Keratinocyte (primary cell): ENCODE measurements around the gene REV1. TPM values are rescaled to one million over a fixed set of nuclear protein-coding genes. Genes with fewer than 3 reads are reported as not detected.

ENCODE experiments used
- DNase-seq: peaks from one replicate; pipeline ENCODE4 v3.0.0-alpha.2; 2011; ENCODE audit warnings: low read depth, missing footprints, low spot score
- FAIRE-seq: peaks from 2 replicates; lab custom pipeline; 2011; peaks lifted over from hg19 to GRCh38; lab: Jason Lieb, UNC
- H2AFZ ChIP-seq: 2 replicates; pipeline ENCODE4 v1.6.0; 2012; ENCODE audit warnings: low read length, control low read depth, inconsistent platforms; ENCODE audit not compliant: control insufficient read depth
- H3K27ac ChIP-seq: 2 replicates; pipeline ENCODE4 v1.5.1; 2011; ENCODE audit warnings: low read length; ENCODE audit not compliant: control insufficient read depth, insufficient read depth
- H3K27me3 ChIP-seq: 3 replicates; pipeline ENCODE4 v1.6.0; 2011; ENCODE audit warnings: low read length; ENCODE audit not compliant: control insufficient read depth, insufficient read depth; ENCODE audit errors: extremely low read depth
- H3K36me3 ChIP-seq, 2 experiments: 2 replicates in 1 of 2; 3 replicates in 1 of 2; pipeline ENCODE4 v1.5.1; 2011; ENCODE audit warnings: low read length in 2 of 2, mild to moderate bottlenecking in 1 of 2; ENCODE audit not compliant: control insufficient read depth in 2 of 2, insufficient read depth in 2 of 2; ENCODE audit errors: extremely low read depth in 1 of 2
- H3K4me1 ChIP-seq: 3 replicates; pipeline ENCODE4 v1.5.1; 2011; ENCODE audit warnings: low read length; ENCODE audit not compliant: control insufficient read depth, insufficient read depth; ENCODE audit errors: extremely low read depth
- H3K4me2 ChIP-seq: 3 replicates; pipeline ENCODE4 v1.6.0; 2011; ENCODE audit warnings: low read depth, low read length; ENCODE audit not compliant: control insufficient read depth, insufficient read depth; ENCODE audit errors: extremely low read depth
- H3K4me3 ChIP-seq, 3 experiments: fragments of 200-600 bp in 1 of 3; sonication (generic) in 1 of 3; 2 replicates in 2 of 3; 3 replicates in 1 of 3; pipeline ENCODE4 v1.5.1; 2011 to 2016; ENCODE audit warnings: low read length in 3 of 3, mild to moderate bottlenecking in 3 of 3, control low read depth in 2 of 3, inconsistent platforms in 1 of 3, low read depth in 1 of 3, mixed read lengths in 1 of 3, mixed run types in 1 of 3, moderate library complexity in 1 of 3; ENCODE audit not compliant: control insufficient read depth in 2 of 3, insufficient read depth in 2 of 3; ENCODE audit errors: extremely low read depth in 1 of 3
- H3K79me2 ChIP-seq: 2 replicates; pipeline ENCODE4 v1.6.0; 2012; ENCODE audit warnings: low read length; ENCODE audit not compliant: control insufficient read depth, insufficient read depth
- H3K9ac ChIP-seq: 3 replicates; pipeline ENCODE4 v1.6.0; 2011; ENCODE audit warnings: low read length; ENCODE audit not compliant: control insufficient read depth, insufficient read depth; ENCODE audit errors: extremely low read depth
- H3K9me1 ChIP-seq: 3 replicates; pipeline ENCODE4 v1.6.0; 2011; ENCODE audit warnings: low read length; ENCODE audit not compliant: control insufficient read depth, insufficient read depth; ENCODE audit errors: extremely low read depth
- H3K9me3 ChIP-seq: 2 replicates; pipeline ENCODE4 v1.5.1; 2012; ENCODE audit warnings: low read depth, low read length; ENCODE audit not compliant: control insufficient read depth
- H4K20me1 ChIP-seq: 3 replicates; pipeline ENCODE4 v1.6.0; 2011; ENCODE audit warnings: low read length; ENCODE audit not compliant: control insufficient read depth, insufficient read depth; ENCODE audit errors: extremely low read depth
- EZH2 ChIP-seq: IDR thresholded peaks from one replicate; pipeline ENCODE4 v1.6.1; 2012; ENCODE audit warnings: inconsistent platforms, mild to moderate bottlenecking, low read length, moderate library complexity
- dilution Hi-C: fragments of 300-500 bp; cut with MboI; formaldehyde crosslinking; loops from one replicate; pipeline ENCODE4 v1.7.0; 2020; ENCODE audit warnings: low sequenced_read_pairs; ENCODE audit not compliant: extremely low pct_ligation_motif_present
- polyA plus RNA-seq, 5 experiments: library from polyadenylated mRNA; depleted of rRNA in 3 of 5; stranded (reverse) in 3 of 5; stranded (forward) in 1 of 5; unstranded in 1 of 5; fragments of >200 nt; gene quantifications; 1 replicate in 1 of 5; 2 replicates in 3 of 5; 3 replicates in 1 of 5; pipeline versions ENCODE4 v1.2.1 to v1.2.3, GENCODE V29; 2011 to 2012; ENCODE audit warnings: missing spikeins in 2 of 5, low read depth in 1 of 5, low replicate concordance in 1 of 5
- TF ChIP-seq, protein P1 (sequence below), 3 experiments: IDR thresholded peaks in 1 of 3; conservative IDR thresholded peaks in 1 of 3; optimal IDR thresholded peaks in 1 of 3; 2 replicates in 2 of 3; 3 replicates in 1 of 3; pipeline versions ENCODE3 to v1.5.1; 2011; ENCODE audit warnings: low read length in 3 of 3, mild to moderate bottlenecking in 3 of 3, moderate library complexity in 2 of 3, control low read depth in 1 of 3, inconsistent platforms in 1 of 3; ENCODE audit not compliant: insufficient read depth in 2 of 3; ENCODE audit errors: extremely low read depth in 1 of 3

The REV1 gene
- polyA plus RNA-seq, 1 donor (not counting 4 experiments of a cell fraction or from before 2014, with no cell fraction given) = 56.4 TPM

DNA sequence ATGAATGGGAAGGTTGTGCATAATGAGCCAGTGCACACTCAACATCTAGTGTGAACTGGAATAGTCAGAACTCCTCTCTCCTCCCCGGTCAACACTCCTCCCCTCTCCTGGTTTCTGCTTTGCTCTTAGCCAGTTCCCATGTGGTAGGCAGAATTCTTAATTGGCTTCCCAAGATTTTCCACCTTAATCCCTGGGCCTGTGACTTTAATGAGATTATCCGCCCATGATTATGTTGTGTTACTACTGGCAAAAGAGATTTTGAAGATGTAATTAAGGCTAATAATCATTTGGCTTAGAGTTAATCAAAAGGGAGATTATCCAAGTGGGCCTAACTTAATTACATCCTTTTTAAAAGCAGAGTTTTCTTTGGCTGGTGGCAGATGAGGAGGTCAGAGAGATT, 34.2 kb upstream of the REV1 start:
- Histone ChIP-seq H3K9me1 (no peaks in the 10 kb centered on the region), H2AFZ (no peak overlapping the region), H3K4me1 (no peaks in the 10 kb centered on the region), H4K20me1 (no peaks in the 10 kb centered on the region), H3K9me3 (no peaks in the 10 kb centered on the region), H3K9ac (no peak overlapping the region), H3K4me3 (no peak overlapping the region), H3K36me3 (no peaks in the 10 kb centered on the region), H3K4me2 (no peak overlapping the region), H3K27me3 (no peaks in the 10 kb centered on the region), H3K79me2 (no peaks in the 10 kb centered on the region), H3K27ac (no peak overlapping the region)
- no peak for TF ChIP-seq EZH2
- dilution Hi-C loops = no loop called here
- no peak for FAIRE-seq
- DNase-seq = no peak

DNA sequence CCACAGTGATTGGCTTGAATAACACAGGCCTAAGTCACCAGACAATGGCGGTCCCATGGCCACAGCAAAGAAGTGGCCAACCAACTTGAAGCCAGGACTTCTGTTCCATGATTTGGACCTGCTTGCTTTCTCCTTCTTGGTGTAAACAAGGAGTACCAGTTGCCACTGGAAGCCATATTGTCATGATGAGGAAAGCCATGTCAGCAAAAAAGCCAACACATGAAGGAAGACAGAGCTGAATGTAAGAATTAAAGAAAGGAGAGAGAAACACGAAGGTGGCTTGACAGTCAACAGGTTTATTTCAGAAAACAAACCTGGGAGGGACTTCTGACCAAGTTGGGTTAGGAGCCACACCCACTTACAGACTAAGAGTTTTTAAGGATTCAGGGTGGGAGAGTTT, 32.3 kb upstream of the REV1 start:
- H3K9ac ChIP-seq = no peak overlapping the region
- DNase-seq (no peak), FAIRE-seq (no peak)
- no peaks in the 10 kb centered on the region for H3K27me3 ChIP-seq
- no peaks in the 10 kb centered on the region for H3K4me1 ChIP-seq
- H3K4me3 ChIP-seq = no peak overlapping the region
- H4K20me1 ChIP-seq = no peaks in the 10 kb centered on the region
- TF ChIP-seq, protein P1, sequence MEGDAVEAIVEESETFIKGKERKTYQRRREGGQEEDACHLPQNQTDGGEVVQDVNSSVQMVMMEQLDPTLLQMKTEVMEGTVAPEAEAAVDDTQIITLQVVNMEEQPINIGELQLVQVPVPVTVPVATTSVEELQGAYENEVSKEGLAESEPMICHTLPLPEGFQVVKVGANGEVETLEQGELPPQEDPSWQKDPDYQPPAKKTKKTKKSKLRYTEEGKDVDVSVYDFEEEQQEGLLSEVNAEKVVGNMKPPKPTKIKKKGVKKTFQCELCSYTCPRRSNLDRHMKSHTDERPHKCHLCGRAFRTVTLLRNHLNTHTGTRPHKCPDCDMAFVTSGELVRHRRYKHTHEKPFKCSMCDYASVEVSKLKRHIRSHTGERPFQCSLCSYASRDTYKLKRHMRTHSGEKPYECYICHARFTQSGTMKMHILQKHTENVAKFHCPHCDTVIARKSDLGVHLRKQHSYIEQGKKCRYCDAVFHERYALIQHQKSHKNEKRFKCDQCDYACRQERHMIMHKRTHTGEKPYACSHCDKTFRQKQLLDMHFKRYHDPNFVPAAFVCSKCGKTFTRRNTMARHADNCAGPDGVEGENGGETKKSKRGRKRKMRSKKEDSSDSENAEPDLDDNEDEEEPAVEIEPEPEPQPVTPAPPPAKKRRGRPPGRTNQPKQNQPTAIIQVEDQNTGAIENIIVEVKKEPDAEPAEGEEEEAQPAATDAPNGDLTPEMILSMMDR (optimal IDR thresholded peaks at IDR 0.05 in 1 of 3, IDR thresholded peaks at IDR 0.05 in 1 of 3, conservative IDR thresholded peaks at IDR 0.05 in 1 of 3; ENCODE audit: extremely low read depth in 1 of 3, insufficient read depth in 2 of 3, low read length in 3 of 3) = no peak
- TF ChIP-seq EZH2 = no peak
- no peak overlapping the region for H3K4me2 ChIP-seq
- H3K27ac ChIP-seq = no peak overlapping the region
- H3K79me2 ChIP-seq = no peaks in the 10 kb centered on the region
- H2AFZ ChIP-seq = no peak overlapping the region
- no peaks in the 10 kb centered on the region for H3K9me3 ChIP-seq
- H3K36me3 ChIP-seq = no peaks in the 10 kb centered on the region
- dilution Hi-C loops = no loop called here
- no peaks in the 10 kb centered on the region for H3K9me1 ChIP-seq

DNA sequence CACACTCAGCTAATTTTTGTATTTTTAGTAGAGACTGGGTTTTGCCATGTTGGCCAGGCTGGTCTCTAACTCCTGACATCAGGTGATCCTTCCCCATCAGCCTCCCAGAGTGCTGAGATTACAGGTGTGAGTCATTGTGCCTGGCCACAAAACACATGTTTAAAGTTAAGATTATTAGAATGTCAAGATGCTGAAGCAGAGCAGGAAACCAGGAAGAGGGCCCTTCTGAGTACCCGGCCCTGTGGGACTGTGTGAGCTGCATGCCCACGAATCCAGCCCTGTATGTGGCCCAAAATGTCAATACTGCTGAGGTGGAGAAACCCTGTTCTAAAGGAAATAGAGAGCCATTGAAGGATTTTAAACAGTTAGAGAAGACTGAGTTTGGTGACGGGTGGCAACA, 31.0 kb upstream of the REV1 start:
- FAIRE-seq = no peak
- no peak for DNase-seq
- H3K9me1 ChIP-seq = no peaks in the 10 kb centered on the region
- no peak overlapping the region for H3K4me3 ChIP-seq
- no peaks in the 10 kb centered on the region for H3K9me3 ChIP-seq
- H3K36me3 ChIP-seq = no peaks in the 10 kb centered on the region
- dilution Hi-C loops = no loop called here
- no peak overlapping the region for H3K4me2 ChIP-seq
- H3K79me2 ChIP-seq = no peaks in the 10 kb centered on the region
- no peak overlapping the region for H2AFZ ChIP-seq
- H3K27ac ChIP-seq = no peak overlapping the region
- no peaks in the 10 kb centered on the region for H4K20me1 ChIP-seq
- H3K9ac ChIP-seq = no peak overlapping the region
- H3K4me1 ChIP-seq = no peaks in the 10 kb centered on the region
- TF ChIP-seq EZH2 = no peak
- TF ChIP-seq, protein P1 (optimal IDR thresholded peaks at IDR 0.05 in 1 of 3, IDR thresholded peaks at IDR 0.05 in 1 of 3, conservative IDR thresholded peaks at IDR 0.05 in 1 of 3; ENCODE audit: extremely low read depth in 1 of 3, insufficient read depth in 2 of 3, low read length in 3 of 3) = no peak
- no peaks in the 10 kb centered on the region for H3K27me3 ChIP-seq
